C4-2B (cell line): ENCODE results near the gene MBD3.

Experiments used
- ZFX ChIP-seq: fragments of 450-650 bp; IDR thresholded peaks from 2 replicates; pipeline ENCODE4 v1.6.1; 2017
- TF ChIP-seq, protein P1 (sequence below): fragments of 450-650 bp; conservative IDR thresholded peaks from 2 replicates; pipeline ENCODE4 v1.5.1; 2017; ENCODE audit warnings: mild to moderate bottlenecking

DNA sequence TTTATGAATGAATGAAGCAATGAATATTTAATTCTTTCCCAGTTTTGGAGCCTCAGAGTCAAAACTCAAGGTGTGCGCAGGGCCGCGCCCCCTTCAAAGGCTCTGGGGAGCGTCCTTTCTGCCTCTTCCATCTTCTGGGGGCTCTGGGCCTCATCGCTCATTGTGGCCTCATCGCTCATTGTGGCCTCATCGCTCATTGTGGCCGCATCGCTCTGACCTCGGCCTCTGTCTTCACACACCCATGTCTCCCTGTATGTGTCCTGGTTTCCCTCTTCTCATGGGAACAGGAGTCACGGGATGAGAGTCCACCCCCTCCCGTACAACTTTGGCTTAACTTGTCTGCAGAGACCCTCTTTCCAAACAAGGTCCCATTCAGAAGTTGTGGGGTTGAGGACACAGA, 21.3 kb downstream of the MBD3 start:
- TF ChIP-seq, protein P1, sequence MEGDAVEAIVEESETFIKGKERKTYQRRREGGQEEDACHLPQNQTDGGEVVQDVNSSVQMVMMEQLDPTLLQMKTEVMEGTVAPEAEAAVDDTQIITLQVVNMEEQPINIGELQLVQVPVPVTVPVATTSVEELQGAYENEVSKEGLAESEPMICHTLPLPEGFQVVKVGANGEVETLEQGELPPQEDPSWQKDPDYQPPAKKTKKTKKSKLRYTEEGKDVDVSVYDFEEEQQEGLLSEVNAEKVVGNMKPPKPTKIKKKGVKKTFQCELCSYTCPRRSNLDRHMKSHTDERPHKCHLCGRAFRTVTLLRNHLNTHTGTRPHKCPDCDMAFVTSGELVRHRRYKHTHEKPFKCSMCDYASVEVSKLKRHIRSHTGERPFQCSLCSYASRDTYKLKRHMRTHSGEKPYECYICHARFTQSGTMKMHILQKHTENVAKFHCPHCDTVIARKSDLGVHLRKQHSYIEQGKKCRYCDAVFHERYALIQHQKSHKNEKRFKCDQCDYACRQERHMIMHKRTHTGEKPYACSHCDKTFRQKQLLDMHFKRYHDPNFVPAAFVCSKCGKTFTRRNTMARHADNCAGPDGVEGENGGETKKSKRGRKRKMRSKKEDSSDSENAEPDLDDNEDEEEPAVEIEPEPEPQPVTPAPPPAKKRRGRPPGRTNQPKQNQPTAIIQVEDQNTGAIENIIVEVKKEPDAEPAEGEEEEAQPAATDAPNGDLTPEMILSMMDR: no peak
- no peak for TF ChIP-seq ZFX
